ENCODE data around the gene L2HGDH.

DNA sequence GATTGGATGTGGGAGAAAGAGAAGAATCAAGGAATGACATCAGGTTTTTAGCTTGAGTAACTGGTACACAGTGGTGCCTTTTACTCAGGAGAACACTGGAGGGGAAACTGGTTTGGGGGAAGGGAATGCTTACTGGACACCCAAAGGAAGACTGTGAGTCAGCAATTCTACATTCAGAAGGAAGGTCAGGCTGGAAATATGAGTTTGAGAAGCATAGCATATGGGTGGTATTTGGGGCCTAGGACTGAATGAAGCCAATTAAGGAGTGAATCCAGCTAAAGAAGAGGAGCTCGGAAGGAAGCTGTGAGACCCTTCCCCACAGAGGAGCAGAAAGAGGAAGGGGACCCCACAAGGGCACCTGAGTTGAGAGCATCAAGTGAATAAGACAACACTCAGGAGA is 35.5 kb upstream of the L2HGDH start:
- TF ChIP-seq POLR2AphosphoS5 (IDR thresholded peaks at IDR 0.05) (no peak), POLR2A (IDR thresholded peaks at IDR 0.05) (no peak)
- TF ChIP-seq, protein P1, sequence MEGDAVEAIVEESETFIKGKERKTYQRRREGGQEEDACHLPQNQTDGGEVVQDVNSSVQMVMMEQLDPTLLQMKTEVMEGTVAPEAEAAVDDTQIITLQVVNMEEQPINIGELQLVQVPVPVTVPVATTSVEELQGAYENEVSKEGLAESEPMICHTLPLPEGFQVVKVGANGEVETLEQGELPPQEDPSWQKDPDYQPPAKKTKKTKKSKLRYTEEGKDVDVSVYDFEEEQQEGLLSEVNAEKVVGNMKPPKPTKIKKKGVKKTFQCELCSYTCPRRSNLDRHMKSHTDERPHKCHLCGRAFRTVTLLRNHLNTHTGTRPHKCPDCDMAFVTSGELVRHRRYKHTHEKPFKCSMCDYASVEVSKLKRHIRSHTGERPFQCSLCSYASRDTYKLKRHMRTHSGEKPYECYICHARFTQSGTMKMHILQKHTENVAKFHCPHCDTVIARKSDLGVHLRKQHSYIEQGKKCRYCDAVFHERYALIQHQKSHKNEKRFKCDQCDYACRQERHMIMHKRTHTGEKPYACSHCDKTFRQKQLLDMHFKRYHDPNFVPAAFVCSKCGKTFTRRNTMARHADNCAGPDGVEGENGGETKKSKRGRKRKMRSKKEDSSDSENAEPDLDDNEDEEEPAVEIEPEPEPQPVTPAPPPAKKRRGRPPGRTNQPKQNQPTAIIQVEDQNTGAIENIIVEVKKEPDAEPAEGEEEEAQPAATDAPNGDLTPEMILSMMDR (IDR thresholded peaks at IDR 0.05), result no peak
